ENCODE measurements around the gene ZMIZ1.

DNA sequence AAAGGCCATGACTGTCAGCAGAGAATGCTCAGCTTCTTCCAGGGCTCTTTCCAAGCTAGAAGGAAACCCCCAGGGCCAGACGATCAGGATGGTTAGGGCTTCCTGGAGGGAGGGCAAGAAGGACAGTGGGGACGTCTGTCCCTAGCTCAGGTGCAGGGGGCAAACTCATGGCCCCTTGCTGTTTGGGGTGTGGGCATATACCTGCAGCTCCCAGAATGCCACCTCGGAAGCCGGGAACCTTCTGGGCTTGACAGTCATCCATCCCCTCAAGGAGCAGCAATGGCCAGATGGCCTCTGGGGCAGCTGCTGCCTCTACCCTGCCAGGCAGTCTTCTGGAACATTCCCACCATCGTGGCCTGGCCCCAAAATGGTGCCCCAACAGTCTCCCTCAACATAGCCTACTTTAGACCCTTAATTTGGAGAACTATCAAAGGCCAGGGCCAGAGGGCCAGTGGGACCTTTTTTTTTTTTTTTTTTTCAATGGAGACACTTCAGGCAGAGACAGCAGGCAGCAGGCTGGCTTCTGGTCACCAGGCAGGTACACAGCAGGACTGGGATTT, 40.2 kb upstream of the ZMIZ1 start:
- TF ChIP-seq, protein P1, sequence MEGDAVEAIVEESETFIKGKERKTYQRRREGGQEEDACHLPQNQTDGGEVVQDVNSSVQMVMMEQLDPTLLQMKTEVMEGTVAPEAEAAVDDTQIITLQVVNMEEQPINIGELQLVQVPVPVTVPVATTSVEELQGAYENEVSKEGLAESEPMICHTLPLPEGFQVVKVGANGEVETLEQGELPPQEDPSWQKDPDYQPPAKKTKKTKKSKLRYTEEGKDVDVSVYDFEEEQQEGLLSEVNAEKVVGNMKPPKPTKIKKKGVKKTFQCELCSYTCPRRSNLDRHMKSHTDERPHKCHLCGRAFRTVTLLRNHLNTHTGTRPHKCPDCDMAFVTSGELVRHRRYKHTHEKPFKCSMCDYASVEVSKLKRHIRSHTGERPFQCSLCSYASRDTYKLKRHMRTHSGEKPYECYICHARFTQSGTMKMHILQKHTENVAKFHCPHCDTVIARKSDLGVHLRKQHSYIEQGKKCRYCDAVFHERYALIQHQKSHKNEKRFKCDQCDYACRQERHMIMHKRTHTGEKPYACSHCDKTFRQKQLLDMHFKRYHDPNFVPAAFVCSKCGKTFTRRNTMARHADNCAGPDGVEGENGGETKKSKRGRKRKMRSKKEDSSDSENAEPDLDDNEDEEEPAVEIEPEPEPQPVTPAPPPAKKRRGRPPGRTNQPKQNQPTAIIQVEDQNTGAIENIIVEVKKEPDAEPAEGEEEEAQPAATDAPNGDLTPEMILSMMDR (conservative IDR thresholded peaks at IDR 0.05; ENCODE audit: low read depth in 2 of 2) = no peak
- TF ChIP-seq EZH2 (IDR thresholded peaks at IDR 0.05; ENCODE audit: low read depth, unreplicated experiment) (no peak), POLR2AphosphoS5 (IDR thresholded peaks at IDR 0.05; ENCODE audit: low read depth) (no peak), NANOG (IDR thresholded peaks at IDR 0.05; ENCODE audit: borderline replicate concordance) (no peak), EZH2phosphoT487 (IDR thresholded peaks at IDR 0.05; ENCODE audit: unreplicated experiment) (no peak), ZNF114 (CRISPR knock-in tag; IDR thresholded peaks at IDR 0.05) (no peak), CREB1 (CRISPR knock-in tag; IDR thresholded peaks at IDR 0.05; ENCODE audit: low read depth) (no peak), ZNF331 (CRISPR knock-in tag; IDR thresholded peaks at IDR 0.05; ENCODE audit: low read depth) (no peak)
- TF ChIP-seq, protein P2, sequence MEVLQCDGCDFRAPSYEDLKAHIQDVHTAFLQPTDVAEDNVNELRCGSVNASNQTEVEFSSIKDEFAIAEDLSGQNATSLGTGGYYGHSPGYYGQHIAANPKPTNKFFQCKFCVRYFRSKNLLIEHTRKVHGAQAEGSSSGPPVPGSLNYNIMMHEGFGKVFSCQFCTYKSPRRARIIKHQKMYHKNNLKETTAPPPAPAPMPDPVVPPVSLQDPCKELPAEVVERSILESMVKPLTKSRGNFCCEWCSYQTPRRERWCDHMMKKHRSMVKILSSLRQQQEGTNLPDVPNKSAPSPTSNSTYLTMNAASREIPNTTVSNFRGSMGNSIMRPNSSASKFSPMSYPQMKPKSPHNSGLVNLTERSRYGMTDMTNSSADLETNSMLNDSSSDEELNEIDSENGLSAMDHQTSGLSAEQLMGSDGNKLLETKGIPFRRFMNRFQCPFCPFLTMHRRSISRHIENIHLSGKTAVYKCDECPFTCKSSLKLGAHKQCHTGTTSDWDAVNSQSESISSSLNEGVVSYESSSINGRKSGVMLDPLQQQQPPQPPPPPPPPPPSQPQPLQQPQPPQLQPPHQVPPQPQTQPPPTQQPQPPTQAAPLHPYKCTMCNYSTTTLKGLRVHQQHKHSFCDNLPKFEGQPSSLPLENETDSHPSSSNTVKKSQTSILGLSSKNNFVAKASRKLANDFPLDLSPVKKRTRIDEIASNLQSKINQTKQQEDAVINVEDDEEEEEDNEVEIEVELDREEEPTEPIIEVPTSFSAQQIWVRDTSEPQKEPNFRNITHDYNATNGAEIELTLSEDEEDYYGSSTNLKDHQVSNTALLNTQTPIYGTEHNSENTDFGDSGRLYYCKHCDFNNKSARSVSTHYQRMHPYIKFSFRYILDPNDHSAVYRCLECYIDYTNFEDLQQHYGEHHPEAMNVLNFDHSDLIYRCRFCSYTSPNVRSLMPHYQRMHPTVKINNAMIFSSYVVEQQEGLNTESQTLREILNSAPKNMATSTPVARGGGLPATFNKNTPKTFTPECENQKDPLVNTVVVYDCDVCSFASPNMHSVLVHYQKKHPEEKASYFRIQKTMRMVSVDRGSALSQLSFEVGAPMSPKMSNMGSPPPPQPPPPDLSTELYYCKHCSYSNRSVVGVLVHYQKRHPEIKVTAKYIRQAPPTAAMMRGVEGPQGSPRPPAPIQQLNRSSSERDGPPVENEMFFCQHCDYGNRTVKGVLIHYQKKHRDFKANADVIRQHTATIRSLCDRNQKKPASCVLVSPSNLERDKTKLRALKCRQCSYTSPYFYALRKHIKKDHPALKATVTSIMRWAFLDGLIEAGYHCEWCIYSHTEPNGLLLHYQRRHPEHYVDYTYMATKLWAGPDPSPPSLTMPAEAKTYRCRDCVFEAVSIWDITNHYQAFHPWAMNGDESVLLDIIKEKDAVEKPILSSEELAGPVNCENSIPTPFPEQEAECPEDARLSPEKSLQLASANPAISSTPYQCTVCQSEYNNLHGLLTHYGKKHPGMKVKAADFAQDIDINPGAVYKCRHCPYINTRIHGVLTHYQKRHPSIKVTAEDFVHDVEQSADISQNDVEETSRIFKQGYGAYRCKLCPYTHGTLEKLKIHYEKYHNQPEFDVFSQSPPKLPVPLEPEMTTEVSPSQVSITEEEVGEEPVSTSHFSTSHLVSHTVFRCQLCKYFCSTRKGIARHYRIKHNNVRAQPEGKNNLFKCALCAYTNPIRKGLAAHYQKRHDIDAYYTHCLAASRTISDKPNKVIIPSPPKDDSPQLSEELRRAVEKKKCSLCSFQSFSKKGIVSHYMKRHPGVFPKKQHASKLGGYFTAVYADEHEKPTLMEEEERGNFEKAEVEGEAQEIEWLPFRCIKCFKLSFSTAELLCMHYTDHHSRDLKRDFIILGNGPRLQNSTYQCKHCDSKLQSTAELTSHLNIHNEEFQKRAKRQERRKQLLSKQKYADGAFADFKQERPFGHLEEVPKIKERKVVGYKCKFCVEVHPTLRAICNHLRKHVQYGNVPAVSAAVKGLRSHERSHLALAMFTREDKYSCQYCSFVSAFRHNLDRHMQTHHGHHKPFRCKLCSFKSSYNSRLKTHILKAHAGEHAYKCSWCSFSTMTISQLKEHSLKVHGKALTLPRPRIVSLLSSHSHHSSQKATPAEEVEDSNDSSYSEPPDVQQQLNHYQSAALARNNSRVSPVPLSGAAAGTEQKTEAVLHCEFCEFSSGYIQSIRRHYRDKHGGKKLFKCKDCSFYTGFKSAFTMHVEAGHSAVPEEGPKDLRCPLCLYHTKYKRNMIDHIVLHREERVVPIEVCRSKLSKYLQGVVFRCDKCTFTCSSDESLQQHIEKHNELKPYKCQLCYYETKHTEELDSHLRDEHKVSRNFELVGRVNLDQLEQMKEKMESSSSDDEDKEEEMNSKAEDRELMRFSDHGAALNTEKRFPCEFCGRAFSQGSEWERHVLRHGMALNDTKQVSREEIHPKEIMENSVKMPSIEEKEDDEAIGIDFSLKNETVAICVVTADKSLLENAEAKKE (CRISPR knock-in tag; IDR thresholded peaks at IDR 0.05) = no peak
- TF ChIP-seq, protein P3, sequence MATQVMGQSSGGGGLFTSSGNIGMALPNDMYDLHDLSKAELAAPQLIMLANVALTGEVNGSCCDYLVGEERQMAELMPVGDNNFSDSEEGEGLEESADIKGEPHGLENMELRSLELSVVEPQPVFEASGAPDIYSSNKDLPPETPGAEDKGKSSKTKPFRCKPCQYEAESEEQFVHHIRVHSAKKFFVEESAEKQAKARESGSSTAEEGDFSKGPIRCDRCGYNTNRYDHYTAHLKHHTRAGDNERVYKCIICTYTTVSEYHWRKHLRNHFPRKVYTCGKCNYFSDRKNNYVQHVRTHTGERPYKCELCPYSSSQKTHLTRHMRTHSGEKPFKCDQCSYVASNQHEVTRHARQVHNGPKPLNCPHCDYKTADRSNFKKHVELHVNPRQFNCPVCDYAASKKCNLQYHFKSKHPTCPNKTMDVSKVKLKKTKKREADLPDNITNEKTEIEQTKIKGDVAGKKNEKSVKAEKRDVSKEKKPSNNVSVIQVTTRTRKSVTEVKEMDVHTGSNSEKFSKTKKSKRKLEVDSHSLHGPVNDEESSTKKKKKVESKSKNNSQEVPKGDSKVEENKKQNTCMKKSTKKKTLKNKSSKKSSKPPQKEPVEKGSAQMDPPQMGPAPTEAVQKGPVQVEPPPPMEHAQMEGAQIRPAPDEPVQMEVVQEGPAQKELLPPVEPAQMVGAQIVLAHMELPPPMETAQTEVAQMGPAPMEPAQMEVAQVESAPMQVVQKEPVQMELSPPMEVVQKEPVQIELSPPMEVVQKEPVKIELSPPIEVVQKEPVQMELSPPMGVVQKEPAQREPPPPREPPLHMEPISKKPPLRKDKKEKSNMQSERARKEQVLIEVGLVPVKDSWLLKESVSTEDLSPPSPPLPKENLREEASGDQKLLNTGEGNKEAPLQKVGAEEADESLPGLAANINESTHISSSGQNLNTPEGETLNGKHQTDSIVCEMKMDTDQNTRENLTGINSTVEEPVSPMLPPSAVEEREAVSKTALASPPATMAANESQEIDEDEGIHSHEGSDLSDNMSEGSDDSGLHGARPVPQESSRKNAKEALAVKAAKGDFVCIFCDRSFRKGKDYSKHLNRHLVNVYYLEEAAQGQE (IDR thresholded peaks at IDR 0.05; ENCODE audit: unreplicated experiment) = no peak
- TF ChIP-seq, protein P4, sequence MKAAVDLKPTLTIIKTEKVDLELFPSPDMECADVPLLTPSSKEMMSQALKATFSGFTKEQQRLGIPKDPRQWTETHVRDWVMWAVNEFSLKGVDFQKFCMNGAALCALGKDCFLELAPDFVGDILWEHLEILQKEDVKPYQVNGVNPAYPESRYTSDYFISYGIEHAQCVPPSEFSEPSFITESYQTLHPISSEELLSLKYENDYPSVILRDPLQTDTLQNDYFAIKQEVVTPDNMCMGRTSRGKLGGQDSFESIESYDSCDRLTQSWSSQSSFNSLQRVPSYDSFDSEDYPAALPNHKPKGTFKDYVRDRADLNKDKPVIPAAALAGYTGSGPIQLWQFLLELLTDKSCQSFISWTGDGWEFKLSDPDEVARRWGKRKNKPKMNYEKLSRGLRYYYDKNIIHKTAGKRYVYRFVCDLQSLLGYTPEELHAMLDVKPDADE (IDR thresholded peaks at IDR 0.05) = no peak

Measured in GM23338 (cell line).